Nephron progenitor cell (in vitro differentiated cells): ENCODE measurements around the gene SCRN1.

Experiments used
- DNase-seq: peaks from one replicate; pipeline ENCODE4 v3.0.0; 2021
- H3K27ac Mint-ChIP-seq: 2 replicates; pipeline ENCODE4 v1.8.0; 2021; ENCODE audit warnings: mild to moderate bottlenecking, moderate library complexity, mixed read lengths
- H3K27me3 Mint-ChIP-seq: 2 replicates; pipeline ENCODE4 v1.8.0; 2021; ENCODE audit warnings: mild to moderate bottlenecking, low read depth, mixed read lengths; ENCODE audit not compliant: poor library complexity
- H3K36me3 Mint-ChIP-seq: 2 replicates; pipeline ENCODE4 v1.8.0; 2021; ENCODE audit warnings: low read depth, mixed read lengths
- H3K4me1 Mint-ChIP-seq: 2 replicates; pipeline ENCODE4 v1.8.0; 2021; ENCODE audit warnings: mixed read lengths
- H3K4me3 Mint-ChIP-seq: 2 replicates; pipeline ENCODE4 v1.8.0; 2021; ENCODE audit warnings: mild to moderate bottlenecking, moderate library complexity, mixed read lengths
- H3K9me3 Mint-ChIP-seq: 2 replicates; pipeline ENCODE4 v1.8.0; 2021; ENCODE audit warnings: mild to moderate bottlenecking, moderate library complexity, mixed read lengths
- CTCF ChIP-seq: fragments of 200-600 bp; sonication (generic); IDR thresholded peaks from 2 replicates; pipeline ENCODE4 v1.5.0; 2021; ENCODE audit warnings: antibody characterized with exemption

Gene SCRN1

GRCh38 chr7:29989257-29989995 lies at the start of gene SCRN1:
TSS of gene SCRN1 (minus strand) at chr7:29989801. CDS start at chr7:29969067, 20,734 bp downstream.
- Mint-ChIP-seq H3K4me1 (peaks cover 25% of the 10 kb centered on the region), H3K27me3 (peaks cover 6% of the 10 kb centered on the region), H3K4me3 (peak within 1 kb of the TSS; percentile 91), H3K27ac (peak within 1 kb of the TSS; percentile 99), H3K36me3 (peaks cover 14% of the 10 kb centered on the region), H3K9me3 (peaks cover 37% of the 10 kb centered on the region)
- DNase-seq: peak; percentile 72
- no peak for TF ChIP-seq CTCF

- no peak for DNase-seq
- no peaks in the 10 kb centered on the region for H3K27me3 Mint-ChIP-seq
- no peak overlapping the region for H3K4me3 Mint-ChIP-seq
- peaks cover 69% of the 10 kb centered on the region for H3K36me3 Mint-ChIP-seq
- no peak overlapping the region for H3K27ac Mint-ChIP-seq
- no peak for TF ChIP-seq CTCF
- H3K9me3 Mint-ChIP-seq: no peaks in the 10 kb centered on the region
- peaks cover 18% of the 10 kb centered on the region for H3K4me1 Mint-ChIP-seq
Observed at GRCh38 chr7:30038196-30038980, 48.8 kb upstream of the SCRN1 start.

- H3K4me3 Mint-ChIP-seq: no peak overlapping the region
- no peaks in the 10 kb centered on the region for H3K9me3 Mint-ChIP-seq
- no peaks in the 10 kb centered on the region for H3K27me3 Mint-ChIP-seq
- no peak for DNase-seq
- no peak overlapping the region for H3K27ac Mint-ChIP-seq
- TF ChIP-seq CTCF: no peak
- peaks cover 18% of the 10 kb centered on the region for H3K4me1 Mint-ChIP-seq
- peaks cover 49% of the 10 kb centered on the region for H3K36me3 Mint-ChIP-seq
Observed at GRCh38 chr7:30036220-30036619, 46.6 kb upstream of the SCRN1 start.

GRCh38 chr7:30034501-30034900 lies 44.9 kb upstream of the SCRN1 start:
- no peaks in the 10 kb centered on the region for H3K27me3 Mint-ChIP-seq
- peaks cover 32% of the 10 kb centered on the region for H3K36me3 Mint-ChIP-seq
- H3K27ac Mint-ChIP-seq: no peak overlapping the region
- no peak for DNase-seq
- peaks cover 9% of the 10 kb centered on the region for H3K4me1 Mint-ChIP-seq
- H3K9me3 Mint-ChIP-seq: no peaks in the 10 kb centered on the region
- TF ChIP-seq CTCF: no peak
- no peak overlapping the region for H3K4me3 Mint-ChIP-seq

GRCh38 chr7:30032310-30033125 lies 42.9 kb upstream of the SCRN1 start:
- TF ChIP-seq CTCF: no peak
- peaks cover 10% of the 10 kb centered on the region for H3K4me1 Mint-ChIP-seq
- H3K4me3 Mint-ChIP-seq: no peak overlapping the region
- no peaks in the 10 kb centered on the region for H3K9me3 Mint-ChIP-seq
- DNase-seq: no peak
- no peak overlapping the region for H3K27ac Mint-ChIP-seq
- H3K36me3 Mint-ChIP-seq: peaks cover 20% of the 10 kb centered on the region
- H3K27me3 Mint-ChIP-seq: no peaks in the 10 kb centered on the region
